Endothelial cell of umbilical vein (primary cell): ENCODE data around the gene PKMYT1. TPM values are rescaled to one million over a fixed set of nuclear protein-coding genes. Genes with fewer than 3 reads are reported as not detected.

Experiments used
- BruUV-seq: library from RNA; stranded (reverse); fragments of 400-500 nt; replicated peaks from 2 replicates; lab custom pipeline; 2021; lab: Mats Ljungman, UMichigan
- CTCF ChIA-PET: fragments of 300-600, 350-600 bp; sonication (Branson Sonifier 250); formaldehyde crosslinking; loops from one replicate; lab custom pipeline; 2021; ENCODE audit warnings: antibody characterized with exemption, inconsistent platforms; lab: Charles Lee
- POLR2A ChIA-PET: fragments of 300-600, 350-600 bp; sonication (Branson Sonifier 250); formaldehyde crosslinking; loops from one replicate; lab custom pipeline; 2021; ENCODE audit warnings: antibody characterized with exemption, inconsistent platforms; lab: Charles Lee
- DNase-seq: peaks from one replicate; pipeline ENCODE4 v3.0.0-alpha.2; 2011; ENCODE audit warnings: low read depth, low spot score
- FAIRE-seq: peaks from 2 replicates; lab custom pipeline; 2011; peaks lifted over from hg19 to GRCh38; lab: Jason Lieb, UNC
- H2AFZ ChIP-seq: 2 replicates; pipeline ENCODE4 v1.6.0; 2012; ENCODE audit warnings: low read depth, low read length, control low read depth, inconsistent platforms
- H3K27ac ChIP-seq: 2 replicates; pipeline ENCODE4 v1.5.1; 2011; ENCODE audit warnings: low read depth, mild to moderate bottlenecking, control low read depth, low read length, moderate library complexity; ENCODE audit not compliant: insufficient read depth
- H3K27me3 ChIP-seq, 2 experiments: 2 replicates each; pipeline versions ENCODE4 v1.6.0 to v1.6.1; 2011; ENCODE audit warnings: low read length in 2 of 2, mixed read lengths in 1 of 2; ENCODE audit not compliant: control insufficient read depth in 2 of 2, insufficient read depth in 2 of 2
- H3K36me3 ChIP-seq, 2 experiments: 2 replicates in 1 of 2; 3 replicates in 1 of 2; pipeline ENCODE4 v1.5.1; 2011; ENCODE audit warnings: low read length in 2 of 2, mild to moderate bottlenecking in 1 of 2, moderate library complexity in 1 of 2; ENCODE audit not compliant: control insufficient read depth in 2 of 2, insufficient read depth in 2 of 2; ENCODE audit errors: extremely low read depth in 1 of 2
- H3K4me1 ChIP-seq: 3 replicates; pipeline ENCODE4 v1.5.1; 2011; ENCODE audit warnings: mild to moderate bottlenecking, low read length; ENCODE audit not compliant: control insufficient read depth, insufficient read depth; ENCODE audit errors: extremely low read depth
- H3K4me2 ChIP-seq: 2 replicates; pipeline ENCODE4 v1.6.1; 2011; ENCODE audit warnings: low read length, control low read depth, mixed read lengths; ENCODE audit not compliant: insufficient read depth
- H3K4me3 ChIP-seq, 3 experiments: fragments of 200-600 bp in 1 of 3; sonication (generic), shearing (Covaris generic) in 1 of 3; replicated peaks in 1 of 3; 2 replicates each; pipeline ENCODE4 v1.5.1; 2011 to 2016; ENCODE audit warnings: control low read depth in 3 of 3, low read length in 3 of 3, mild to moderate bottlenecking in 2 of 3, inconsistent platforms in 1 of 3, low read depth in 1 of 3, moderate library complexity in 1 of 3; ENCODE audit not compliant: insufficient read depth in 1 of 3
- H3K79me2 ChIP-seq: 2 replicates; pipeline ENCODE4 v1.6.0; 2012; ENCODE audit warnings: low read length, inconsistent platforms; ENCODE audit not compliant: control insufficient read depth, insufficient read depth
- H3K9ac ChIP-seq: replicated peaks from 2 replicates; pipeline ENCODE3; 2011; ENCODE audit warnings: low read length, control low read depth; ENCODE audit not compliant: insufficient read depth; ENCODE audit errors: extremely low read depth
- H3K9me1 ChIP-seq: replicated peaks from 3 replicates; pipeline ENCODE4 v1.6.0; 2011; ENCODE audit warnings: mild to moderate bottlenecking, low read length; ENCODE audit not compliant: control insufficient read depth, insufficient read depth; ENCODE audit errors: extremely low read depth
- H3K9me3 ChIP-seq: replicated peaks from 2 replicates; pipeline ENCODE4 v1.5.1; 2012; ENCODE audit warnings: low read length, inconsistent platforms; ENCODE audit not compliant: control insufficient read depth, insufficient read depth
- H4K20me1 ChIP-seq: replicated peaks from 2 replicates; pipeline ENCODE3; 2011; ENCODE audit warnings: mild to moderate bottlenecking, low read length; ENCODE audit not compliant: control insufficient read depth, insufficient read depth; ENCODE audit errors: extremely low read depth
- CTCF ChIP-seq, 2 donors: IDR thresholded peaks; 1 replicate in 1 of 2; 2 replicates in 1 of 2; pipeline ENCODE4 v1.5.1; 2011; ENCODE audit warnings: low read length in 2 of 2, mild to moderate bottlenecking in 2 of 2, moderate library complexity in 2 of 2, control low read depth in 1 of 2, inconsistent platforms in 1 of 2, low read depth in 1 of 2; ENCODE audit not compliant: insufficient read depth in 1 of 2; ENCODE audit errors: extremely low read depth in 1 of 2
- EZH2 ChIP-seq: IDR thresholded peaks from 2 replicates; pipeline ENCODE4 v1.6.1; 2012; ENCODE audit warnings: borderline replicate concordance, low read depth, mild to moderate bottlenecking, moderate library complexity, low read length, inconsistent platforms; ENCODE audit not compliant: severe bottlenecking
- FOS ChIP-seq: IDR thresholded peaks from 2 replicates; pipeline ENCODE4 v1.6.1; 2011; ENCODE audit warnings: mild to moderate bottlenecking, low read length, moderate library complexity, borderline replicate concordance; ENCODE audit not compliant: insufficient read depth
- GATA2 ChIP-seq: IDR thresholded peaks from 2 replicates; pipeline ENCODE4 v1.7.0; 2011; ENCODE audit warnings: low read depth, mild to moderate bottlenecking, moderate library complexity, mixed read lengths, low read length; ENCODE audit not compliant: insufficient read length, insufficient read depth
- JUN ChIP-seq: IDR thresholded peaks from 2 replicates; pipeline ENCODE4 v1.6.1; 2011; ENCODE audit warnings: borderline replicate concordance, low read depth; ENCODE audit not compliant: insufficient read length, insufficient read depth
- MAX ChIP-seq: IDR thresholded peaks from 2 replicates; pipeline ENCODE4 v1.6.1; 2011; ENCODE audit not compliant: insufficient read depth, insufficient read length
- MYC ChIP-seq: IDR thresholded peaks from one replicate; pipeline ENCODE4 v1.6.1; 2011; ENCODE audit warnings: mild to moderate bottlenecking, low read depth, low read length
- POLR2A ChIP-seq: IDR thresholded peaks from 2 replicates; pipeline ENCODE4 v1.6.1; 2012; ENCODE audit warnings: low read depth, mild to moderate bottlenecking, control low read depth, low read length
- POLR2AphosphoS5 ChIP-seq: IDR thresholded peaks from 2 replicates; pipeline ENCODE4 v1.6.1; 2012; ENCODE audit warnings: low read depth, mild to moderate bottlenecking, control low read depth, low read length, moderate library complexity; ENCODE audit not compliant: insufficient read depth
- dilution Hi-C: fragments of 300-500 bp; cut with MboI; formaldehyde crosslinking; loops from one replicate; pipeline ENCODE4 v1.15.0; 2019; ENCODE audit warnings: low sequenced_read_pairs; ENCODE audit not compliant: extremely low pct_ligation_motif_present
- intact Hi-C: fragments of 100-400 bp; cut with micrococcal nuclease; formaldehyde crosslinking; loops from one replicate; pipeline ENCODE4 v1.10.0; 2022
- polyA plus RNA-seq, 4 experiments: library from polyadenylated mRNA; depleted of rRNA in 3 of 4; stranded (reverse) in 3 of 4; unstranded in 1 of 4; fragments of >200 nt; gene quantifications; 2 replicates each; pipeline versions ENCODE4 v1.2.1 to v1.2.3, GENCODE V29; 2011 to 2012; ENCODE audit warnings: missing spikeins in 1 of 4
- total RNA-seq: library from RNA; stranded (reverse); gene quantifications from 2 replicates; pipeline ENCODE4 v1.2.3, GENCODE V29; 2021

PKMYT1 gene
- total and polyA plus RNA-seq, 2 donors (not counting 3 experiments of a cell fraction or from before 2014, with no cell fraction given): 26.1 to 48.5 TPM

- dilution Hi-C loops: no loop called here
- no peak overlapping the region for H3K4me2 ChIP-seq
- H3K9me3 ChIP-seq: no peaks in the 10 kb centered on the region
- no peaks in the 10 kb centered on the region for H3K36me3 ChIP-seq
- no peak overlapping the region for H2AFZ ChIP-seq
- FAIRE-seq: no peak
- H3K9me1 ChIP-seq: no peaks in the 10 kb centered on the region
- H3K4me1 ChIP-seq: peaks cover 7% of the 10 kb centered on the region
- DNase-seq: no peak
- ChIA-PET POLR2A (no interaction called here), CTCF (interaction anchor here (0.6 to 1.8 kb wide), 3 partner anchors 9 to 33 kb away, joined by 5 to 7 read pairs (median 5); partner anchors contain the start of gene PAQR4)
- no peaks in the 10 kb centered on the region for H4K20me1 ChIP-seq
- peaks cover 19 to 29% of the 10 kb centered on the region in 2 experiments for H3K27me3 ChIP-seq
- H3K4me3 ChIP-seq: no peak overlapping the region
- no peak overlapping the region for H3K27ac ChIP-seq
- BruUV-seq: no TSS peak
- H3K79me2 ChIP-seq: no peaks in the 10 kb centered on the region
- TF ChIP-seq GATA2 (no peak), POLR2A (no peak), FOS (no peak), MYC (no peak), POLR2AphosphoS5 (no peak), JUN (no peak), CTCF (IDR thresholded peaks at IDR 0.05; ENCODE audit: extremely low read depth in 1 of 2, insufficient read depth in 1 of 2, low read depth in 1 of 2, low read length in 2 of 2) (no peak), EZH2 (no peak), MAX (no peak)
- intact Hi-C loops: loop anchor here (1.0 kb wide), 1 partner anchor 122 kb away; no protein-coding TSS in a partner anchor
- no peak overlapping the region for H3K9ac ChIP-seq
These were observed 19.8 kb downstream of the PKMYT1 start for GRCh38 chr16:2960183-2961010.
